GM12878 (cell line): ENCODE measurements around the gene ARID5B. TPM values are rescaled to one million over a fixed set of nuclear protein-coding genes. Genes with fewer than 3 reads are reported as not detected.

Experiments
- CEBPB ChIP-seq, 2 experiments: fragments of 150-350 bp in 1 of 2; IDR thresholded peaks; 2 replicates each; pipeline ENCODE4 v1.6.1; 2012 to 2014; ENCODE audit warnings: low read depth in 2 of 2, low read length in 2 of 2, borderline replicate concordance in 1 of 2, inconsistent platforms in 1 of 2
- ESRRA ChIP-seq: IDR thresholded peaks from 2 replicates; pipeline ENCODE4 v1.6.1; 2012; ENCODE audit warnings: mild to moderate bottlenecking, low read length, improper control_type of control experiment
- EZH2 ChIP-seq: IDR thresholded peaks from 2 replicates; pipeline ENCODE4 v1.6.1; 2012; ENCODE audit warnings: low read depth, mild to moderate bottlenecking, control low read depth, inconsistent platforms, low read length, borderline replicate concordance; ENCODE audit not compliant: control insufficient read depth
- FOXK2 ChIP-seq: fragments of 450-650 bp; IDR thresholded peaks from 2 replicates; pipeline ENCODE4 v1.6.1; 2017; ENCODE audit warnings: mild to moderate bottlenecking, moderate library complexity
- GATAD2B ChIP-seq: fragments of 450-650 bp; conservative IDR thresholded peaks from 2 replicates; pipeline ENCODE4 v1.6.1; 2017; ENCODE audit warnings: low read depth, mild to moderate bottlenecking, moderate library complexity
- HDAC2 ChIP-seq: fragments of 200-600 bp; sonication (generic); IDR thresholded peaks from 2 replicates; pipeline ENCODE4 v1.6.1; 2017
- HDGF ChIP-seq: fragments of 450-650 bp; IDR thresholded peaks from 2 replicates; pipeline ENCODE4 v1.6.1; 2016; ENCODE audit warnings: antibody characterized with exemption
- NFYB ChIP-seq: IDR thresholded peaks from 2 replicates; pipeline ENCODE4 v1.6.1; 2011; ENCODE audit warnings: low read depth, mild to moderate bottlenecking, low read length, improper control_type of control experiment, moderate library complexity; ENCODE audit not compliant: insufficient read depth
- NR2F1 ChIP-seq: fragments of 450-650 bp; conservative IDR thresholded peaks from 2 replicates; pipeline ENCODE4 v1.6.1; 2017; ENCODE audit warnings: mild to moderate bottlenecking
- PBX3 ChIP-seq: IDR thresholded peaks from 2 replicates; pipeline ENCODE4 v1.6.1; 2011; ENCODE audit warnings: mild to moderate bottlenecking, low read depth, low read length, moderate library complexity; ENCODE audit not compliant: insufficient replicate concordance
- RCOR1 ChIP-seq: conservative IDR thresholded peaks from 2 replicates; pipeline ENCODE4 v1.6.1; 2012; ENCODE audit warnings: low read depth, low read length, improper control_type of control experiment
- SMAD1 ChIP-seq: fragments of 450-650 bp; IDR thresholded peaks from 2 replicates; pipeline ENCODE4 v1.6.1; 2018; ENCODE audit warnings: mild to moderate bottlenecking, low read depth; ENCODE audit not compliant: partially characterized antibody
- STAT1 ChIP-seq: fragments of 450-650 bp; conservative IDR thresholded peaks from 2 replicates; pipeline ENCODE4 v1.6.1; 2014; ENCODE audit warnings: antibody characterized with exemption, mild to moderate bottlenecking
- ZBTB33 ChIP-seq: fragments of 450-650 bp; IDR thresholded peaks from 2 replicates; pipeline ENCODE4 v1.6.1; 2017; ENCODE audit warnings: mild to moderate bottlenecking
- polyA plus RNA-seq, 11 experiments: library from polyadenylated mRNA; depleted of rRNA in 4 of 11; unstranded in 6 of 11; stranded (reverse) in 5 of 11; fragments of >200 nt; fragmentation: Nextera tagmentation in 4 of 11; fragmentation: Illumina TruSeq in 1 of 11; extraction: Ambion mirVana in 4 of 11; extraction: Trizol in 1 of 11; gene quantifications; 1 replicate in 1 of 11; 2 replicates in 10 of 11; pipeline versions ENCODE4 v1.2.1 to v1.2.3, GENCODE V29; 2011 to 2016; ENCODE audit warnings: inconsistent platforms in 2 of 11, missing spikeins in 2 of 11, low read depth in 1 of 11
- total RNA-seq, 4 experiments: library from RNA; depleted of rRNA in 3 of 4; stranded (reverse); fragments of >200 nt in 3 of 4; fragmentation: Illumina TruSeq in 1 of 4; extraction: Trizol in 1 of 4; gene quantifications; 2 replicates each; pipeline versions ENCODE4 v1.2.1 to v1.2.3, GENCODE V29; 2013 to 2021
- TF ChIP-seq, protein P1 (sequence below), 3 experiments: IDR thresholded peaks in 2 of 3; conservative IDR thresholded peaks in 1 of 3; 2 replicates each; pipeline ENCODE4 v1.5.1; 2011; ENCODE audit warnings: low read depth in 3 of 3, low read length in 3 of 3, mild to moderate bottlenecking in 3 of 3, control low read depth in 2 of 3, moderate library complexity in 2 of 3, inconsistent platforms in 1 of 3, mixed read lengths in 1 of 3; ENCODE audit not compliant: control insufficient read depth in 2 of 3, insufficient read depth in 1 of 3; ENCODE audit errors: extremely low read depth in 1 of 3
- TF ChIP-seq, protein P2 (sequence below): fragments of 450-650 bp; IDR thresholded peaks from 2 replicates; pipeline ENCODE4 v1.6.1; 2017; ENCODE audit warnings: antibody characterized with exemption, mild to moderate bottlenecking, moderate library complexity
- TF ChIP-seq, protein P3 (sequence below): fragments of 150-350 bp; IDR thresholded peaks from 2 replicates; pipeline ENCODE4 v1.6.1; 2014; ENCODE audit warnings: mild to moderate bottlenecking, low read depth, low read length
- TF ChIP-seq, protein P4 (sequence below): IDR thresholded peaks from 2 replicates; pipeline ENCODE4 v1.6.1; 2011; ENCODE audit warnings: low read depth, mild to moderate bottlenecking, low read length, moderate library complexity, borderline replicate concordance; ENCODE audit errors: extremely low read depth

ARID5B gene
- total and polyA plus RNA-seq, 10 of the 15 experiments (the other 5 are each of a cell fraction or from before 2014, with no cell fraction given) = 2.7 to 8.5 (median 6.1) TPM

GRCh38 chr10:61900829-61901792, at the start of gene ARID5B (continued):
- no peak for TF ChIP-seq PBX3
- TF ChIP-seq ESRRA = no peak
- TF ChIP-seq, protein P1, sequence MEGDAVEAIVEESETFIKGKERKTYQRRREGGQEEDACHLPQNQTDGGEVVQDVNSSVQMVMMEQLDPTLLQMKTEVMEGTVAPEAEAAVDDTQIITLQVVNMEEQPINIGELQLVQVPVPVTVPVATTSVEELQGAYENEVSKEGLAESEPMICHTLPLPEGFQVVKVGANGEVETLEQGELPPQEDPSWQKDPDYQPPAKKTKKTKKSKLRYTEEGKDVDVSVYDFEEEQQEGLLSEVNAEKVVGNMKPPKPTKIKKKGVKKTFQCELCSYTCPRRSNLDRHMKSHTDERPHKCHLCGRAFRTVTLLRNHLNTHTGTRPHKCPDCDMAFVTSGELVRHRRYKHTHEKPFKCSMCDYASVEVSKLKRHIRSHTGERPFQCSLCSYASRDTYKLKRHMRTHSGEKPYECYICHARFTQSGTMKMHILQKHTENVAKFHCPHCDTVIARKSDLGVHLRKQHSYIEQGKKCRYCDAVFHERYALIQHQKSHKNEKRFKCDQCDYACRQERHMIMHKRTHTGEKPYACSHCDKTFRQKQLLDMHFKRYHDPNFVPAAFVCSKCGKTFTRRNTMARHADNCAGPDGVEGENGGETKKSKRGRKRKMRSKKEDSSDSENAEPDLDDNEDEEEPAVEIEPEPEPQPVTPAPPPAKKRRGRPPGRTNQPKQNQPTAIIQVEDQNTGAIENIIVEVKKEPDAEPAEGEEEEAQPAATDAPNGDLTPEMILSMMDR (IDR thresholded peaks at IDR 0.05 in 2 of 3, conservative IDR thresholded peaks at IDR 0.05 in 1 of 3; ENCODE audit: control insufficient read depth in 2 of 3, extremely low read depth in 1 of 3, insufficient read depth in 1 of 3, low read depth in 3 of 3, low read length in 3 of 3) = no peak
- no peak for TF ChIP-seq RCOR1
- TF ChIP-seq HDAC2 = no peak
- no peak; a peak in 1 of 4 replicates for TF ChIP-seq CEBPB (IDR thresholded peaks at IDR 0.05; ENCODE audit: borderline replicate concordance in 1 of 2, low read depth in 2 of 2, low read length in 2 of 2)
- TF ChIP-seq GATAD2B = no peak
- TF ChIP-seq, protein P2, sequence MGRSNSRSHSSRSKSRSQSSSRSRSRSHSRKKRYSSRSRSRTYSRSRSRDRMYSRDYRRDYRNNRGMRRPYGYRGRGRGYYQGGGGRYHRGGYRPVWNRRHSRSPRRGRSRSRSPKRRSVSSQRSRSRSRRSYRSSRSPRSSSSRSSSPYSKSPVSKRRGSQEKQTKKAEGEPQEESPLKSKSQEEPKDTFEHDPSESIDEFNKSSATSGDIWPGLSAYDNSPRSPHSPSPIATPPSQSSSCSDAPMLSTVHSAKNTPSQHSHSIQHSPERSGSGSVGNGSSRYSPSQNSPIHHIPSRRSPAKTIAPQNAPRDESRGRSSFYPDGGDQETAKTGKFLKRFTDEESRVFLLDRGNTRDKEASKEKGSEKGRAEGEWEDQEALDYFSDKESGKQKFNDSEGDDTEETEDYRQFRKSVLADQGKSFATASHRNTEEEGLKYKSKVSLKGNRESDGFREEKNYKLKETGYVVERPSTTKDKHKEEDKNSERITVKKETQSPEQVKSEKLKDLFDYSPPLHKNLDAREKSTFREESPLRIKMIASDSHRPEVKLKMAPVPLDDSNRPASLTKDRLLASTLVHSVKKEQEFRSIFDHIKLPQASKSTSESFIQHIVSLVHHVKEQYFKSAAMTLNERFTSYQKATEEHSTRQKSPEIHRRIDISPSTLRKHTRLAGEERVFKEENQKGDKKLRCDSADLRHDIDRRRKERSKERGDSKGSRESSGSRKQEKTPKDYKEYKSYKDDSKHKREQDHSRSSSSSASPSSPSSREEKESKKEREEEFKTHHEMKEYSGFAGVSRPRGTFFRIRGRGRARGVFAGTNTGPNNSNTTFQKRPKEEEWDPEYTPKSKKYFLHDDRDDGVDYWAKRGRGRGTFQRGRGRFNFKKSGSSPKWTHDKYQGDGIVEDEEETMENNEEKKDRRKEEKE = no peak
- TF ChIP-seq, protein P3, sequence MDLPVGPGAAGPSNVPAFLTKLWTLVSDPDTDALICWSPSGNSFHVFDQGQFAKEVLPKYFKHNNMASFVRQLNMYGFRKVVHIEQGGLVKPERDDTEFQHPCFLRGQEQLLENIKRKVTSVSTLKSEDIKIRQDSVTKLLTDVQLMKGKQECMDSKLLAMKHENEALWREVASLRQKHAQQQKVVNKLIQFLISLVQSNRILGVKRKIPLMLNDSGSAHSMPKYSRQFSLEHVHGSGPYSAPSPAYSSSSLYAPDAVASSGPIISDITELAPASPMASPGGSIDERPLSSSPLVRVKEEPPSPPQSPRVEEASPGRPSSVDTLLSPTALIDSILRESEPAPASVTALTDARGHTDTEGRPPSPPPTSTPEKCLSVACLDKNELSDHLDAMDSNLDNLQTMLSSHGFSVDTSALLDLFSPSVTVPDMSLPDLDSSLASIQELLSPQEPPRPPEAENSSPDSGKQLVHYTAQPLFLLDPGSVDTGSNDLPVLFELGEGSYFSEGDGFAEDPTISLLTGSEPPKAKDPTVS = no peak
- TF ChIP-seq ZBTB33 = no peak
- no peak; the same call in 1 of the 2 replicates for TF ChIP-seq FOXK2
- no peak for TF ChIP-seq STAT1
- TF ChIP-seq HDGF = no peak
- TF ChIP-seq NFYB = no peak
- TF ChIP-seq EZH2 = no peak
- no peak for TF ChIP-seq NR2F1
- TF ChIP-seq SMAD1 = no peak
- TF ChIP-seq, protein P4, sequence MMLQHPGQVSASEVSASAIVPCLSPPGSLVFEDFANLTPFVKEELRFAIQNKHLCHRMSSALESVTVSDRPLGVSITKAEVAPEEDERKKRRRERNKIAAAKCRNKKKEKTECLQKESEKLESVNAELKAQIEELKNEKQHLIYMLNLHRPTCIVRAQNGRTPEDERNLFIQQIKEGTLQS = no peak
